Chondrocyte (in vitro differentiated cells): Measurements from ENCODE around the gene AFP. TPM values are rescaled to one million over a fixed set of nuclear protein-coding genes. Genes with fewer than 3 reads are reported as not detected.

ENCODE experiments used
- DNase-seq: peaks from one replicate; pipeline ENCODE4 v3.0.0; 2021; ENCODE audit warnings: mixed read lengths, low spot score
- H3K27ac Mint-ChIP-seq: one replicate; pipeline ENCODE4 v1.8.0; 2021; ENCODE audit warnings: mild to moderate bottlenecking, moderate library complexity, mixed read lengths; ENCODE audit not compliant: unreplicated experiment
- H3K27me3 Mint-ChIP-seq: 2 replicates; pipeline ENCODE4 v1.8.0; 2021; ENCODE audit warnings: low read depth, mixed read lengths
- H3K36me3 Mint-ChIP-seq: 2 replicates; pipeline ENCODE4 v1.8.0; 2021; ENCODE audit warnings: low read depth, mixed read lengths
- H3K4me1 Mint-ChIP-seq: 2 replicates; pipeline ENCODE4 v1.8.0; 2021; ENCODE audit warnings: low read depth, mild to moderate bottlenecking, mixed read lengths
- H3K4me3 Mint-ChIP-seq: one replicate; pipeline ENCODE4 v1.8.0; 2021; ENCODE audit warnings: mild to moderate bottlenecking, moderate library complexity, mixed read lengths; ENCODE audit not compliant: unreplicated experiment
- H3K9me3 Mint-ChIP-seq: 2 replicates; pipeline ENCODE4 v1.8.0; 2021; ENCODE audit warnings: low read depth, mixed read lengths
- total RNA-seq: library from RNA; stranded (reverse); gene quantifications from 3 replicates; pipeline ENCODE4 v1.2.1, GENCODE V29; 2021
- TF ChIP-seq, protein P1 (sequence below): fragments of 200-600 bp; sonication (generic); IDR thresholded peaks from 2 replicates; pipeline ENCODE4 v1.5.0; 2021; ENCODE audit warnings: antibody characterized with exemption, mild to moderate bottlenecking, moderate library complexity

AFP gene
- total RNA-seq, 1 donor from 2014 or later, result not detected

DNA sequence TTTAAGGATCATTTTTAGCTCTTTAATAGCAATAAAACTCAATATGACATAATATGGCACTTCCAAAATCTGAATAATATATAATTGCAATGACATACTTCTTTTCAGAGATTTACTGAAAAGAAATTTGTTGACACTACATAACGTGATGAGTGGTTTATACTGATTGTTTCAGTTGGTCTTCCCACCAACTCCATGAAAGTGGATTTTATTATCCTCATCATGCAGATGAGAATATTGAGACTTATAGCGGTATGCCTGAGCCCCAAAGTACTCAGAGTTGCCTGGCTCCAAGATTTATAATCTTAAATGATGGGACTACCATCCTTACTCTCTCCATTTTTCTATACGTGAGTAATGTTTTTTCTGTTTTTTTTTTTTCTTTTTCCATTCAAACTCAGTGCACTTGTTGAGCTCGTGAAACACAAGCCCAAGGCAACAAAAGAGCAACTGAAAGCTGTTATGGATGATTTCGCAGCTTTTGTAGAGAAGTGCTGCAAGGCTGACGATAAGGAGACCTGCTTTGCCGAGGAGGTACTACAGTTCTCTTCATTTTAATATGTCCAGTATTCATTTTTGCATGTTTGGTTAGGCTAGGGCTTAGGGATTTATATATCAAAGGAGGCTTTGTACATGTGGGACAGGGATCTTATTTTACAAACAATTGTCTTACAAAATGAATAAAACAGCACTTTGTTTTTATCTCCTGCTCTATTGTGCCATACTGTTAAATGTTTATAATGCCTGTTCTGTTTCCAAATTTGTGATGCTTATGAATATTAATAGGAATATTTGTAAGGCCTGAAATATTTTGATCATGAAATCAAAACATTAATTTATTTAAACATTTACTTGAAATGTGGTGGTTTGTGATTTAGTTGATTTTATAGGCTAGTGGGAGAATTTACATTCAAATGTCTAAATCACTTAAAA, 16.6 kb upstream of the AFP start:
- no peak for DNase-seq
- H3K9me3 Mint-ChIP-seq, result no peaks in the 10 kb centered on the region
- H3K36me3 Mint-ChIP-seq, result no peaks in the 10 kb centered on the region
- H3K4me3 Mint-ChIP-seq, result no peak overlapping the region
- H3K27me3 Mint-ChIP-seq, result peaks cover 13% of the 10 kb centered on the region
- no peak overlapping the region for H3K27ac Mint-ChIP-seq
- TF ChIP-seq, protein P1, sequence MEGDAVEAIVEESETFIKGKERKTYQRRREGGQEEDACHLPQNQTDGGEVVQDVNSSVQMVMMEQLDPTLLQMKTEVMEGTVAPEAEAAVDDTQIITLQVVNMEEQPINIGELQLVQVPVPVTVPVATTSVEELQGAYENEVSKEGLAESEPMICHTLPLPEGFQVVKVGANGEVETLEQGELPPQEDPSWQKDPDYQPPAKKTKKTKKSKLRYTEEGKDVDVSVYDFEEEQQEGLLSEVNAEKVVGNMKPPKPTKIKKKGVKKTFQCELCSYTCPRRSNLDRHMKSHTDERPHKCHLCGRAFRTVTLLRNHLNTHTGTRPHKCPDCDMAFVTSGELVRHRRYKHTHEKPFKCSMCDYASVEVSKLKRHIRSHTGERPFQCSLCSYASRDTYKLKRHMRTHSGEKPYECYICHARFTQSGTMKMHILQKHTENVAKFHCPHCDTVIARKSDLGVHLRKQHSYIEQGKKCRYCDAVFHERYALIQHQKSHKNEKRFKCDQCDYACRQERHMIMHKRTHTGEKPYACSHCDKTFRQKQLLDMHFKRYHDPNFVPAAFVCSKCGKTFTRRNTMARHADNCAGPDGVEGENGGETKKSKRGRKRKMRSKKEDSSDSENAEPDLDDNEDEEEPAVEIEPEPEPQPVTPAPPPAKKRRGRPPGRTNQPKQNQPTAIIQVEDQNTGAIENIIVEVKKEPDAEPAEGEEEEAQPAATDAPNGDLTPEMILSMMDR, result no peak
- H3K4me1 Mint-ChIP-seq, result no peaks in the 10 kb centered on the region

DNA sequence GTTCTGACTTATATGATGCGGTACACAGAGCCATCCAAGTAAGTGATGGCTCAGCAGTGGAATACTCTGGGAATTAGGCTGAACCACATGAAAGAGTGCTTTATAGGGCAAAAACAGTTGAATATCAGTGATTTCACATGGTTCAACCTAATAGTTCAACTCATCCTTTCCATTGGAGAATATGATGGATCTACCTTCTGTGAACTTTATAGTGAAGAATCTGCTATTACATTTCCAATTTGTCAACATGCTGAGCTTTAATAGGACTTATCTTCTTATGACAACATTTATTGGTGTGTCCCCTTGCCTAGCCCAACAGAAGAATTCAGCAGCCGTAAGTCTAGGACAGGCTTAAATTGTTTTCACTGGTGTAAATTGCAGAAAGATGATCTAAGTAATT, 15.4 kb upstream of the AFP start:
- H3K27me3 Mint-ChIP-seq, result peaks cover 17% of the 10 kb centered on the region

DNA sequence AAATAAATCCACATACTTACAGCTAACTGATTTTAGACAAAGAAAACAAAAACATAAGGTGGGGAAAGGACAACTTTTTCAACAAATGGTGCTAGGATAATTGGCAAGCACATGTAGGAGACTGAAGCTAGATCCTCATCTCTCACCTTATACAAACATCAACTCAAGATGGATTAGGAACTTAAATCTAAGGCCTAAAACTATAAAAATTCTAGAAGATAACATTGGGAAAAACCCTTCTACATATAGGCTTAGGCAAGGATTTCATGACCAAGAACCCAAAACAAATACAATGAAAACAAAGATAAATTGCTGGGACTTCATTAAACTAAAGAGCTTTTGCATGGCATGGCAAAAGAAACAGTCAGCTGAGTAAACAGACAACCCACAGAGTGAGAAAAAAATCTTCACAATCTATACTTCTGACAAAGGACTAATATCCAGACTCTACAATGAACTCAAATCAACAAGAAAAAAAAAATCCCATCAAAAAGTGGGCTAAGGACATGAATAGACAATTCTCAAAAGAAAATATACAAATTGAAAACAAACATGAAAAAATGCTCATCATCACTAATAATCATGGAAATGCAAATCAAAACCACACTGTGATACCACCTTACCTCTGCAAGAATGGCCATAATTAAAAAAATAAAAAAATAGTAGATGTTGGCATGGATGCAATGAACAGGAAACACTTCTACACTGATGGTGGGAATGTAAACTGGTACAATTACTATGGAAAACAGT, 14.1 kb upstream of the AFP start:
- Mint-ChIP-seq H3K4me3 (no peak overlapping the region), H3K9me3 (no peaks in the 10 kb centered on the region), H3K36me3 (no peaks in the 10 kb centered on the region), H3K27ac (no peak overlapping the region), H3K27me3 (peaks cover 23% of the 10 kb centered on the region), H3K4me1 (no peaks in the 10 kb centered on the region)
- TF ChIP-seq, protein P1, result no peak
- no peak for DNase-seq

More for the DNA sequence above, 15.4 kb upstream of the AFP start:
- TF ChIP-seq, protein P1, result no peak
- H3K4me3 Mint-ChIP-seq, result no peak overlapping the region
- H3K27ac Mint-ChIP-seq, result no peak overlapping the region
- H3K9me3 Mint-ChIP-seq, result no peaks in the 10 kb centered on the region
- no peak for DNase-seq
- H3K36me3 Mint-ChIP-seq, result no peaks in the 10 kb centered on the region
- H3K4me1 Mint-ChIP-seq, result no peaks in the 10 kb centered on the region

DNA sequence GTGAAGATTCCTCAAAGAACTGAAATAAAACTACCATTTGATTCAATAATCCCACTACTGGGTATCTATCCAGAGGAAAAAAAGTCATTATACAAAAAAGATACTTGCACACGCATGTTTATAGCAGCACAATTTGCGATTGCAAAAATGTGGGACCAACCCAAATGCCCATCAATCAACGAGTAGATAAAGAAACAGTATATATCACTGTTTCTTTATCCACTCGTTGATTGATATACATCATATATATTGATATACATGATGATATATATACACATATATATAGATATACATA, 13.6 kb upstream of the AFP start:
- TF ChIP-seq, protein P1, result no peak
- Mint-ChIP-seq H3K36me3 (no peaks in the 10 kb centered on the region), H3K27ac (no peak overlapping the region), H3K27me3 (peaks cover 23% of the 10 kb centered on the region), H3K4me1 (no peaks in the 10 kb centered on the region), H3K4me3 (no peak overlapping the region), H3K9me3 (no peaks in the 10 kb centered on the region)
- DNase-seq, result no peak

DNA sequence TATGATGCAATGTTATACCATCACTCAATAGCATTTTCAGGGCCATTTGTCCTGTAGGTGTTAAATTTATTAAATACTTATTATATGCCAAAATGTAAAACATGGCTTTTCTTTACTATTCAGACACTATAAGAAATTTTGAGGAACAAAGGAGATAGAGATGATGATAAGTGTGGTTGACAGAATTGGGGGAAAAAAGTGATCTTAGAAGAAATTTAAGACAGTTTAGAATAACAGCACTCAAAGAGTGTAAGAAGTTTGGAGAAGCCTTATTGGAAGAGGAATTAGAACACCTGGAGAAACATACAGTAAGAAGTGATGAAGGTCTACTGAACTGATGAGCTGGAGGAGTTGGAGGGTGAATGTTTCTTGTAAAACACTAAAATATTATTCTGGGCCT, 12.8 kb upstream of the AFP start:
- DNase-seq, result no peak
- Mint-ChIP-seq H3K27ac (no peak overlapping the region), H3K36me3 (no peaks in the 10 kb centered on the region), H3K4me1 (no peaks in the 10 kb centered on the region), H3K9me3 (no peaks in the 10 kb centered on the region), H3K4me3 (no peak overlapping the region), H3K27me3 (peaks cover 26% of the 10 kb centered on the region)
- TF ChIP-seq, protein P1, result no peak
